Measurements from ENCODE around the gene KIF18B. TPM values are rescaled to one million over a fixed set of nuclear protein-coding genes. Genes with fewer than 3 reads are reported as not detected.

The KIF18B gene
- total and polyA plus RNA-seq, 2 donors (not counting 3 experiments of a cell fraction or from before 2014, with no cell fraction given) = 24.5 to 50.3 TPM

DNA sequence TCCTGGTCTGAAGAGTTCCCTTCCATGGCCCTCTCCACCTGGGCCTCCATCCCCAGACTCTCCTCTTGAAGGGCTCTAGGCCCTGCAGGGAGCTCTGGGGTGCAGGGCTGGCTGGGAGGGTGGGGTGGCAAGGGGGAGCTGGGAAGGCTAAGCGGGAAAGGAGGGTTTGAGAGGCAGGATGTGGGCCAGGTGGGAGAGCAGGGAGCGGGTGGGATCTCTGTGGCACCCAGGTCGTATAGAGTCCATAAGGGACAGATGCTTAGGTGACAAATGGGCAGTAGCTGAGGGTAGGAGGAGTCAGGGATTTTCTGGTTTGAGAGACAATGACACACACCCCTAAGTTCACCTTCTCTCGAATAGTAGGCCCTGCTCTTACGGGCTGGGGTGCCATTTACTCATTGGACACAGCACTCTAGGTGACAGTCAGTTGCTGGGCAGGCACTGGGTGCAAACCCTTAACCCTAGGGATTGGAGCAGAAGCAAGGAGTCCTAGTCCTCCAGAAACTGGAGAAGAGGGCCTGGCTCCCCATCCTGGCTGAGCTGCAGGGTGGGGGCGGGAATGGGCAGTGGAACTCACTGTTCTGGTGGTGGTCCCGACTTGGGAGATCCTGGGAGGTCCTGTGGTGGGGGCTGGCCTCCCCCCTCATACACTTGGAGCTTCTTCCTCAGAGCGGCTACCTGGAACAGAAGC, 15.3 kb downstream of the KIF18B start:
- no peak for FAIRE-seq
- Histone ChIP-seq H3K36me3 (ENCODE audit: control insufficient read depth in 2 of 2, extremely low read depth in 1 of 2, insufficient read depth in 2 of 2, low read length in 2 of 2) (peaks cover 16 to 18% of the 10 kb centered on the region in 2 experiments), H4K20me1 (replicated peaks; ENCODE audit: control insufficient read depth, extremely low read depth, insufficient read depth, low read length) (no peaks in the 10 kb centered on the region), H3K27me3 (ENCODE audit: control insufficient read depth in 2 of 2, insufficient read depth in 2 of 2, low read length in 2 of 2) (no peaks in the 10 kb centered on the region), H3K9me1 (replicated peaks; ENCODE audit: control insufficient read depth, extremely low read depth, insufficient read depth, low read length) (no peaks in the 10 kb centered on the region), H3K9me3 (replicated peaks; ENCODE audit: control insufficient read depth, insufficient read depth, low read length) (no peaks in the 10 kb centered on the region), H3K27ac (ENCODE audit: insufficient read depth, low read depth, low read length) (no peak overlapping the region), H3K9ac (replicated peaks; ENCODE audit: extremely low read depth, insufficient read depth, low read length) (no peak overlapping the region), H3K4me2 (ENCODE audit: insufficient read depth, low read length) (no peak overlapping the region), H2AFZ (ENCODE audit: low read depth, low read length) (no peak overlapping the region), H3K4me1 (ENCODE audit: control insufficient read depth, extremely low read depth, insufficient read depth, low read length) (no peaks in the 10 kb centered on the region), H3K79me2 (ENCODE audit: control insufficient read depth, insufficient read depth, low read length) (peaks cover 8% of the 10 kb centered on the region), H3K4me3 (replicated peaks in 1 of 3; ENCODE audit: insufficient read depth in 1 of 3, low read depth in 1 of 3, low read length in 3 of 3) (no peak overlapping the region)
- ChIA-PET POLR2A (no interaction called here), CTCF (interaction anchor here (0.6 to 1.3 kb wide), 4 partner anchors 12 to 90 kb away, joined by 3 to 8 read pairs (median 4); partner anchors contain the start of gene C1QL1)
- BruUV-seq (replicated peaks) = no TSS peak
- dilution Hi-C loops (cut with MboI; ENCODE audit: extremely low pct_ligation_motif_present, low sequenced_read_pairs) = no loop called here
- DNase-seq (ENCODE audit: low read depth, low spot score) = no peak
- TF ChIP-seq, protein P1, sequence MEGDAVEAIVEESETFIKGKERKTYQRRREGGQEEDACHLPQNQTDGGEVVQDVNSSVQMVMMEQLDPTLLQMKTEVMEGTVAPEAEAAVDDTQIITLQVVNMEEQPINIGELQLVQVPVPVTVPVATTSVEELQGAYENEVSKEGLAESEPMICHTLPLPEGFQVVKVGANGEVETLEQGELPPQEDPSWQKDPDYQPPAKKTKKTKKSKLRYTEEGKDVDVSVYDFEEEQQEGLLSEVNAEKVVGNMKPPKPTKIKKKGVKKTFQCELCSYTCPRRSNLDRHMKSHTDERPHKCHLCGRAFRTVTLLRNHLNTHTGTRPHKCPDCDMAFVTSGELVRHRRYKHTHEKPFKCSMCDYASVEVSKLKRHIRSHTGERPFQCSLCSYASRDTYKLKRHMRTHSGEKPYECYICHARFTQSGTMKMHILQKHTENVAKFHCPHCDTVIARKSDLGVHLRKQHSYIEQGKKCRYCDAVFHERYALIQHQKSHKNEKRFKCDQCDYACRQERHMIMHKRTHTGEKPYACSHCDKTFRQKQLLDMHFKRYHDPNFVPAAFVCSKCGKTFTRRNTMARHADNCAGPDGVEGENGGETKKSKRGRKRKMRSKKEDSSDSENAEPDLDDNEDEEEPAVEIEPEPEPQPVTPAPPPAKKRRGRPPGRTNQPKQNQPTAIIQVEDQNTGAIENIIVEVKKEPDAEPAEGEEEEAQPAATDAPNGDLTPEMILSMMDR (IDR thresholded peaks at IDR 0.05; ENCODE audit: extremely low read depth in 1 of 2, insufficient read depth in 1 of 2, low read depth in 1 of 2, low read length in 2 of 2) = no peak
- no peak for TF ChIP-seq GATA2 (IDR thresholded peaks at IDR 0.05; ENCODE audit: insufficient read depth, insufficient read length, low read depth, low read length)
- no peak for TF ChIP-seq POLR2A (IDR thresholded peaks at IDR 0.05; ENCODE audit: low read depth, low read length)
- TF ChIP-seq, protein P2, sequence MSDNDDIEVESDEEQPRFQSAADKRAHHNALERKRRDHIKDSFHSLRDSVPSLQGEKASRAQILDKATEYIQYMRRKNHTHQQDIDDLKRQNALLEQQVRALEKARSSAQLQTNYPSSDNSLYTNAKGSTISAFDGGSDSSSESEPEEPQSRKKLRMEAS (IDR thresholded peaks at IDR 0.05; ENCODE audit: insufficient read depth, insufficient read length) = no peak
- TF ChIP-seq POLR2AphosphoS5 (IDR thresholded peaks at IDR 0.05; ENCODE audit: insufficient read depth, low read depth, low read length) = no peak
- no peak for TF ChIP-seq FOS (IDR thresholded peaks at IDR 0.05; ENCODE audit: borderline replicate concordance, insufficient read depth, low read length)
- TF ChIP-seq EZH2 (IDR thresholded peaks at IDR 0.05; ENCODE audit: borderline replicate concordance, low read depth, low read length, severe bottlenecking) = no peak
- TF ChIP-seq MYC (IDR thresholded peaks at IDR 0.05; ENCODE audit: low read depth, low read length) = no peak
- TF ChIP-seq JUN (IDR thresholded peaks at IDR 0.05; ENCODE audit: borderline replicate concordance, insufficient read depth, insufficient read length, low read depth) = no peak
- intact Hi-C loops (cut with micrococcal nuclease) = no loop called here

All from endothelial cell of umbilical vein (primary cell).